ENCODE results near the gene NADK. TPM values are rescaled to one million over a fixed set of nuclear protein-coding genes. Genes with fewer than 3 reads are reported as not detected.

Gene NADK
- total and polyA plus RNA-seq, 2 of the 13 experiments (the other 11 are each of a cell fraction or from before 2014, with no cell fraction given) = 56.6 to 60.1 TPM

DNA sequence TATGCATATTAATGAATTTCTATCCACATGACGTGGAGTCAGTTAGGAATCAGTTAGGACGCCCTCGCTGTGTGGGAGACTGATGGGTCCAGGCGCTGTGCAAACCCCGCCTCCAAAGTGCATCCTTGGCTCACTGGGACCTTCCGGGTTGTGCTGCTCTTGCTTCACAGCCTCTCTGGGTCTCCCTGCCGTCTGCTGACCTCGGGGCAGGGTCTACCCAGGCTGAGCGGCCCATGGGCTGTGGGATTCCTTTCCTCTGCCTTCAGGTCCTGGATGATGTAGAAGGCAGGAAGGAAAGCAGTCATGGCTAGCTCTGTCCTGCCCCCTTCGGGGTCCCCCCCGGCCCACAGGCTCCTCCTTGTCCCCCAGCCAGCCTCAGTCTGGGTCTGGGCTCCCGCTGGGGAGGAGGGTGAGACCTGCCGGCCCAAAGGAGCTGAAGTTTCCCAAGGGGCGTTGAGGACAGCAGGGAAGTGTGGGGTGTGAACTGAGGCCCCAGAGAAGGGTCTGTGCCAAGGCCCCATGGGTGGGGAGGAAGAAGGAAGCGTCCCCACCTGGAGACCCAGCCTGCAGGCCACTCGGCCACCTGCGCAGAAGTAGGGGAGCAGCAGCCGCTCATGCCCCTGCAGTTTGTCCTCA is 29.5 kb downstream of the NADK start:
- ATAC-seq = peak; percentile 64
- Histone ChIP-seq H3K4me1 (ENCODE audit: insufficient read depth, low read length) (peaks cover 14% of the 10 kb centered on the region), H3K4me2 (ENCODE audit: low read depth, low read length) (peak overlapping the region; percentile 82), H3K27me3 (ENCODE audit: control insufficient read depth in 1 of 2, insufficient read depth in 2 of 2, low read length in 2 of 2) (no peaks in the 10 kb centered on the region), H3K9me3 (ENCODE audit: low read length) (no peaks in the 10 kb centered on the region), H3K79me2 (ENCODE audit: insufficient read depth, low read length) (no peaks in the 10 kb centered on the region), H3K36me3 (replicated peaks in 1 of 2; ENCODE audit: control insufficient read depth in 1 of 2, insufficient read depth in 2 of 2, low read length in 2 of 2) (peaks cover 3 to 8% of the 10 kb centered on the region in 2 experiments; a peak in 2 of 5 replicates), H4K20me1 (ENCODE audit: insufficient read depth, low read length) (no peaks in the 10 kb centered on the region), H3K27ac (ENCODE audit: extremely low read length, insufficient read depth, low read length) (peak overlapping the region; percentile 55), H3K4me3 (replicated peaks in 1 of 3; ENCODE audit: insufficient read depth in 1 of 3, low read depth in 2 of 3, low read length in 3 of 3) (peak overlapping the region; percentile 40 to 69 (median 53)), H2AFZ (ENCODE audit: low read length) (no peak overlapping the region), H3K9ac (ENCODE audit: insufficient read depth, low read depth, low read length) (peak overlapping the region; percentile 53)
- intact Hi-C loops (cut with micrococcal nuclease; ENCODE audit: unreplicated experiment) (no loop called here), in situ Hi-C loops (cut with HindIII; ENCODE audit: extremely low pct_ligation_motif_present, low pct_unique_long_range_greater_than_20kb) (no loop called here)
- CTCF ChIA-PET (ENCODE audit: low intra/inter-chr PET ratio, low total read pairs) = no interaction called here
- DNase-seq (ENCODE audit: low spot score) = peak; percentile 65
- peak; percentile 40 for FAIRE-seq
- no TSS peak for BruUV-seq (replicated peaks)
- POLR2A ChIA-PET = interaction anchor here (0.7 to 2.1 kb wide), 3 partner anchors 20 to 28 kb away, joined by 3 to 9 read pairs (median 4); no protein-coding TSS in a partner anchor
- whole genome bisulfite sequencing (ENCODE audit: low lambda C conversion rate) = 2% methylated on average over 16 of the region's 18 CpGs
- no peak for TF ChIP-seq REPIN1 (CRISPR knock-in tag; IDR thresholded peaks at IDR 0.05; ENCODE audit: borderline replicate concordance, low read depth)
- TF ChIP-seq, protein P1, sequence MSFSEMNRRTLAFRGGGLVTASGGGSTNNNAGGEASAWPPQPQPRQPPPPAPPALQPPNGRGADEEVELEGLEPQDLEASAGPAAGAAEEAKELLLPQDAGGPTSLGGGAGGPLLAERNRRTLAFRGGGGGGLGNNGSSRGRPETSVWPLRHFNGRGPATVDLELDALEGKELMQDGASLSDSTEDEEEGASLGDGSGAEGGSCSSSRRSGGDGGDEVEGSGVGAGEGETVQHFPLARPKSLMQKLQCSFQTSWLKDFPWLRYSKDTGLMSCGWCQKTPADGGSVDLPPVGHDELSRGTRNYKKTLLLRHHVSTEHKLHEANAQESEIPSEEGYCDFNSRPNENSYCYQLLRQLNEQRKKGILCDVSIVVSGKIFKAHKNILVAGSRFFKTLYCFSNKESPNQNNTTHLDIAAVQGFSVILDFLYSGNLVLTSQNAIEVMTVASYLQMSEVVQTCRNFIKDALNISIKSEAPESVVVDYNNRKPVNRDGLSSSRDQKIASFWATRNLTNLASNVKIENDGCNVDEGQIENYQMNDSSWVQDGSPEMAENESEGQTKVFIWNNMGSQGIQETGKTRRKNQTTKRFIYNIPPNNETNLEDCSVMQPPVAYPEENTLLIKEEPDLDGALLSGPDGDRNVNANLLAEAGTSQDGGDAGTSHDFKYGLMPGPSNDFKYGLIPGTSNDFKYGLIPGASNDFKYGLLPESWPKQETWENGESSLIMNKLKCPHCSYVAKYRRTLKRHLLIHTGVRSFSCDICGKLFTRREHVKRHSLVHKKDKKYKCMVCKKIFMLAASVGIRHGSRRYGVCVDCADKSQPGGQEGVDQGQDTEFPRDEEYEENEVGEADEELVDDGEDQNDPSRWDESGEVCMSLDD (CRISPR knock-in tag; IDR thresholded peaks at IDR 0.05; ENCODE audit: borderline replicate concordance) = no peak
- no peak for TF ChIP-seq ZNF563 (CRISPR knock-in tag; IDR thresholded peaks at IDR 0.05)
- TF ChIP-seq, protein P2, sequence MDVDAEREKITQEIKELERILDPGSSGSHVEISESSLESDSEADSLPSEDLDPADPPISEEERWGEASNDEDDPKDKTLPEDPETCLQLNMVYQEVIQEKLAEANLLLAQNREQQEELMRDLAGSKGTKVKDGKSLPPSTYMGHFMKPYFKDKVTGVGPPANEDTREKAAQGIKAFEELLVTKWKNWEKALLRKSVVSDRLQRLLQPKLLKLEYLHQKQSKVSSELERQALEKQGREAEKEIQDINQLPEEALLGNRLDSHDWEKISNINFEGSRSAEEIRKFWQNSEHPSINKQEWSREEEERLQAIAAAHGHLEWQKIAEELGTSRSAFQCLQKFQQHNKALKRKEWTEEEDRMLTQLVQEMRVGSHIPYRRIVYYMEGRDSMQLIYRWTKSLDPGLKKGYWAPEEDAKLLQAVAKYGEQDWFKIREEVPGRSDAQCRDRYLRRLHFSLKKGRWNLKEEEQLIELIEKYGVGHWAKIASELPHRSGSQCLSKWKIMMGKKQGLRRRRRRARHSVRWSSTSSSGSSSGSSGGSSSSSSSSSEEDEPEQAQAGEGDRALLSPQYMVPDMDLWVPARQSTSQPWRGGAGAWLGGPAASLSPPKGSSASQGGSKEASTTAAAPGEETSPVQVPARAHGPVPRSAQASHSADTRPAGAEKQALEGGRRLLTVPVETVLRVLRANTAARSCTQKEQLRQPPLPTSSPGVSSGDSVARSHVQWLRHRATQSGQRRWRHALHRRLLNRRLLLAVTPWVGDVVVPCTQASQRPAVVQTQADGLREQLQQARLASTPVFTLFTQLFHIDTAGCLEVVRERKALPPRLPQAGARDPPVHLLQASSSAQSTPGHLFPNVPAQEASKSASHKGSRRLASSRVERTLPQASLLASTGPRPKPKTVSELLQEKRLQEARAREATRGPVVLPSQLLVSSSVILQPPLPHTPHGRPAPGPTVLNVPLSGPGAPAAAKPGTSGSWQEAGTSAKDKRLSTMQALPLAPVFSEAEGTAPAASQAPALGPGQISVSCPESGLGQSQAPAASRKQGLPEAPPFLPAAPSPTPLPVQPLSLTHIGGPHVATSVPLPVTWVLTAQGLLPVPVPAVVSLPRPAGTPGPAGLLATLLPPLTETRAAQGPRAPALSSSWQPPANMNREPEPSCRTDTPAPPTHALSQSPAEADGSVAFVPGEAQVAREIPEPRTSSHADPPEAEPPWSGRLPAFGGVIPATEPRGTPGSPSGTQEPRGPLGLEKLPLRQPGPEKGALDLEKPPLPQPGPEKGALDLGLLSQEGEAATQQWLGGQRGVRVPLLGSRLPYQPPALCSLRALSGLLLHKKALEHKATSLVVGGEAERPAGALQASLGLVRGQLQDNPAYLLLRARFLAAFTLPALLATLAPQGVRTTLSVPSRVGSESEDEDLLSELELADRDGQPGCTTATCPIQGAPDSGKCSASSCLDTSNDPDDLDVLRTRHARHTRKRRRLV (CRISPR knock-in tag; IDR thresholded peaks at IDR 0.05) = no peak
- TF ChIP-seq, protein P3, sequence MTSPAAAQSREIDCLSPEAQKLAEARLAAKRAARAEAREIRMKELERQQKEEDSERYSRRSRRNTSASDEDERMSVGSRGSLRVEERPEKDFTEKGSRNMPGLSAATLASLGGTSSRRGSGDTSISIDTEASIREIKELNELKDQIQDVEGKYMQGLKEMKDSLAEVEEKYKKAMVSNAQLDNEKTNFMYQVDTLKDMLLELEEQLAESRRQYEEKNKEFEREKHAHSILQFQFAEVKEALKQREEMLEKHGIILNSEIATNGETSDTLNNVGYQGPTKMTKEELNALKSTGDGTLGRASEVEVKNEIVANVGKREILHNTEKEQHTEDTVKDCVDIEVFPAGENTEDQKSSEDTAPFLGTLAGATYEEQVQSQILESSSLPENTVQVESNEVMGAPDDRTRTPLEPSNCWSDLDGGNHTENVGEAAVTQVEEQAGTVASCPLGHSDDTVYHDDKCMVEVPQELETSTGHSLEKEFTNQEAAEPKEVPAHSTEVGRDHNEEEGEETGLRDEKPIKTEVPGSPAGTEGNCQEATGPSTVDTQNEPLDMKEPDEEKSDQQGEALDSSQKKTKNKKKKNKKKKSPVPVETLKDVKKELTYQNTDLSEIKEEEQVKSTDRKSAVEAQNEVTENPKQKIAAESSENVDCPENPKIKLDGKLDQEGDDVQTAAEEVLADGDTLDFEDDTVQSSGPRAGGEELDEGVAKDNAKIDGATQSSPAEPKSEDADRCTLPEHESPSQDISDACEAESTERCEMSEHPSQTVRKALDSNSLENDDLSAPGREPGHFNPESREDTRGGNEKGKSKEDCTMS (CRISPR knock-in tag; conservative IDR thresholded peaks at IDR 0.05) = no peak
- TF ChIP-seq HIVEP1 (CRISPR knock-in tag; IDR thresholded peaks at IDR 0.05) = peak; percentile 71; the same call in 1 of the 2 replicates
- TF ChIP-seq, protein P4, sequence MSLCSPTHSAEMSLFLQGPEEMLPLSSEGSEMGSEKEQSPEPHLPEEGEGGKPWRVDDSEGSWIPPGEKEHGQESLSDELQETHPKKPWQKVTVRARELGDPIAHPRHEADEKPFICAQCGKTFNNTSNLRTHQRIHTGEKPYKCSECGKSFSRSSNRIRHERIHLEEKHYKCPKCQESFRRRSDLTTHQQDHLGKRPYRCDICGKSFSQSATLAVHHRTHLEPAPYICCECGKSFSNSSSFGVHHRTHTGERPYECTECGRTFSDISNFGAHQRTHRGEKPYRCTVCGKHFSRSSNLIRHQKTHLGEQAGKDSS (CRISPR knock-in tag; IDR thresholded peaks at IDR 0.05; ENCODE audit: borderline replicate concordance, low read depth) = no peak
- no peak for TF ChIP-seq ZNF850 (CRISPR knock-in tag; conservative IDR thresholded peaks at IDR 0.05)
- no peak for TF ChIP-seq ZNF17 (CRISPR knock-in tag; IDR thresholded peaks at IDR 0.05)
- TF ChIP-seq, protein P5, sequence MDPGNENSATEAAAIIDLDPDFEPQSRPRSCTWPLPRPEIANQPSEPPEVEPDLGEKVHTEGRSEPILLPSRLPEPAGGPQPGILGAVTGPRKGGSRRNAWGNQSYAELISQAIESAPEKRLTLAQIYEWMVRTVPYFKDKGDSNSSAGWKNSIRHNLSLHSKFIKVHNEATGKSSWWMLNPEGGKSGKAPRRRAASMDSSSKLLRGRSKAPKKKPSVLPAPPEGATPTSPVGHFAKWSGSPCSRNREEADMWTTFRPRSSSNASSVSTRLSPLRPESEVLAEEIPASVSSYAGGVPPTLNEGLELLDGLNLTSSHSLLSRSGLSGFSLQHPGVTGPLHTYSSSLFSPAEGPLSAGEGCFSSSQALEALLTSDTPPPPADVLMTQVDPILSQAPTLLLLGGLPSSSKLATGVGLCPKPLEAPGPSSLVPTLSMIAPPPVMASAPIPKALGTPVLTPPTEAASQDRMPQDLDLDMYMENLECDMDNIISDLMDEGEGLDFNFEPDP (CRISPR knock-in tag; conservative IDR thresholded peaks at IDR 0.05) = no peak

Measured in HepG2 (cell line).